HepG2 (cell line): ENCODE data around the gene PTPA. TPM values are rescaled to one million over a fixed set of nuclear protein-coding genes. Genes with fewer than 3 reads are reported as not detected.

Experiments used
- ATAC-seq: fragments of 200-7000 bp; cut with Tn5 transposase; 3 replicates; pipeline ENCODE4 v1.9.1; 2020; ENCODE audit warnings: mild to moderate bottlenecking, moderate library complexity
- BruUV-seq: library from RNA; stranded (reverse); fragments of 400-500 nt; replicated peaks from 2 replicates; lab custom pipeline; 2021; lab: Mats Ljungman, UMichigan
- CTCF ChIA-PET: fragments of 300-600 bp; formaldehyde crosslinking; extraction: SDS; loops from one replicate; lab custom pipeline; 2021; ENCODE audit warnings: low total read pairs, inconsistent platforms, low intra/inter-chr PET ratio; lab: Yijun Ruan, JAX
- POLR2A ChIA-PET: fragments of 350-600 bp; sonication (Branson Sonifier 250); formaldehyde crosslinking; loops from one replicate; lab custom pipeline; 2020; ENCODE audit warnings: antibody characterized with exemption, inconsistent platforms; lab: Yijun Ruan, JAX
- DNase-seq: peaks from one replicate; pipeline ENCODE4 v3.0.0-alpha.2; 2015; ENCODE audit warnings: low spot score
- FAIRE-seq: peaks from 3 replicates; lab custom pipeline; 2011; peaks lifted over from hg19 to GRCh38; lab: Jason Lieb, UNC
- H2AFZ ChIP-seq: one replicate; pipeline ENCODE4 v1.6.1; 2011; ENCODE audit warnings: low read length, inconsistent platforms
- H3K27ac ChIP-seq: fragments of 300-600 bp; 3 replicates; pipeline ENCODE4 v1.8.0; 2011; ENCODE audit warnings: mixed run types, mild to moderate bottlenecking, mixed read lengths, low read length, inconsistent platforms; ENCODE audit not compliant: insufficient read depth; ENCODE audit errors: extremely low read length
- H3K27me3 ChIP-seq, 2 experiments: fragments of 200-600 bp in 1 of 2; 2 replicates in 1 of 2; 3 replicates in 1 of 2; pipeline versions ENCODE4 v1.6.0 to v1.8.0; 2011; ENCODE audit warnings: low read length in 2 of 2, mild to moderate bottlenecking in 2 of 2, moderate library complexity in 2 of 2, inconsistent platforms in 1 of 2; ENCODE audit not compliant: insufficient read depth in 2 of 2, control insufficient read depth in 1 of 2
- H3K36me3 ChIP-seq, 2 experiments: fragments of 200-600 bp in 1 of 2; replicated peaks in 1 of 2; 2 replicates in 1 of 2; 3 replicates in 1 of 2; pipeline versions ENCODE4 v1.5.1 to v1.8.0; 2011; ENCODE audit warnings: low read length in 2 of 2, inconsistent platforms in 1 of 2; ENCODE audit not compliant: insufficient read depth in 2 of 2, control insufficient read depth in 1 of 2
- H3K4me1 ChIP-seq: 2 replicates; pipeline ENCODE4 v1.5.1; 2012; ENCODE audit warnings: low read length, inconsistent platforms; ENCODE audit not compliant: insufficient read depth
- H3K4me2 ChIP-seq: 2 replicates; pipeline ENCODE4 v1.6.0; 2011; ENCODE audit warnings: low read depth, low read length, inconsistent platforms
- H3K4me3 ChIP-seq, 3 experiments: fragments of 200-600 bp in 1 of 3; sonication (generic), shearing (Covaris generic) in 1 of 3; replicated peaks in 1 of 3; 2 replicates each; pipeline ENCODE4 v1.5.1; 2011 to 2016; ENCODE audit warnings: low read length in 3 of 3, inconsistent platforms in 2 of 3, low read depth in 2 of 3, mild to moderate bottlenecking in 2 of 3, control low read depth in 1 of 3, mixed read lengths in 1 of 3; ENCODE audit not compliant: insufficient read depth in 1 of 3
- H3K79me2 ChIP-seq: one replicate; pipeline ENCODE4 v1.6.1; 2011; ENCODE audit warnings: low read length, inconsistent platforms; ENCODE audit not compliant: insufficient read depth
- H3K9ac ChIP-seq: 2 replicates; pipeline ENCODE4 v1.6.0; 2011; ENCODE audit warnings: mild to moderate bottlenecking, low read depth, low read length, inconsistent platforms; ENCODE audit not compliant: insufficient read depth
- H3K9me3 ChIP-seq: 2 replicates; pipeline ENCODE4 v1.5.1; 2012; ENCODE audit warnings: mild to moderate bottlenecking, low read length
- H4K20me1 ChIP-seq: 2 replicates; pipeline ENCODE4 v1.6.0; 2011; ENCODE audit warnings: inconsistent platforms, mild to moderate bottlenecking, low read length, moderate library complexity; ENCODE audit not compliant: insufficient read depth
- CC2D1A ChIP-seq: sonication (generic); formaldehyde crosslinking; IDR thresholded peaks from 2 replicates; pipeline ENCODE4 v1.8.1; 2023; ENCODE audit warnings: mild to moderate bottlenecking, missing genetic modification reagents
- DNMT3B ChIP-seq: conservative IDR thresholded peaks from 2 replicates; pipeline ENCODE4 v1.6.1; 2016; ENCODE audit warnings: missing biosample characterization, control low read depth
- ERF ChIP-seq: IDR thresholded peaks from 2 replicates; pipeline ENCODE4 v1.6.1; 2018; ENCODE audit warnings: missing biosample characterization, missing genetic modification reagents
- FOXC1 ChIP-seq: sonication (generic); formaldehyde crosslinking; IDR thresholded peaks from 2 replicates; pipeline ENCODE4 v1.8.0; 2022; ENCODE audit warnings: mild to moderate bottlenecking, missing genetic modification reagents, borderline replicate concordance
- HNRNPL ChIP-seq: fragments of 200-400 bp; formaldehyde crosslinking; IDR thresholded peaks from 2 replicates; pipeline ENCODE4 v1.6.1; 2017; ENCODE audit warnings: mild to moderate bottlenecking, low read depth, low read length
- IKZF1 ChIP-seq: fragments of 450-650 bp; IDR thresholded peaks from 2 replicates; pipeline ENCODE4 v1.7.1; 2016
- ISL2 ChIP-seq: sonication (generic); formaldehyde crosslinking; IDR thresholded peaks from 2 replicates; pipeline ENCODE4 v1.5.0; 2020; ENCODE audit warnings: missing genetic modification reagents
- PRMT3 ChIP-seq: sonication (generic); formaldehyde crosslinking; IDR thresholded peaks from 2 replicates; pipeline ENCODE4 v1.8.1; 2022; ENCODE audit warnings: low read depth, mild to moderate bottlenecking, moderate library complexity, missing genetic modification reagents, borderline replicate concordance
- ZNF468 ChIP-seq: sonication (generic); formaldehyde crosslinking; IDR thresholded peaks from 2 replicates; pipeline ENCODE4 v1.8.0; 2022; ENCODE audit warnings: mild to moderate bottlenecking, moderate library complexity, missing genetic modification reagents
- ZNF574 ChIP-seq: sonication (generic); formaldehyde crosslinking; IDR thresholded peaks from 2 replicates; pipeline ENCODE4 v1.4.0; 2020; ENCODE audit warnings: missing genetic modification reagents
- ZNF616 ChIP-seq: sonication (generic); formaldehyde crosslinking; IDR thresholded peaks from 2 replicates; pipeline ENCODE4 v1.5.0; 2020; ENCODE audit warnings: low read depth, mild to moderate bottlenecking, missing genetic modification reagents
- ZNF619 ChIP-seq: sonication (generic); formaldehyde crosslinking; IDR thresholded peaks from 2 replicates; pipeline ENCODE4 v1.4.0; 2020; ENCODE audit warnings: mild to moderate bottlenecking, missing genetic modification reagents
- ZNF883 ChIP-seq: sonication (generic); formaldehyde crosslinking; IDR thresholded peaks from 2 replicates; pipeline ENCODE4 v1.5.1; 2020; ENCODE audit warnings: mild to moderate bottlenecking, missing genetic modification reagents; ENCODE audit errors: not compliant biosample characterization
- WGBS: methylation state at CpG from one replicate; pipeline ENCODE4 v1.1.6; 2017; ENCODE audit warnings: low lambda C conversion rate; 5-methylcytosine and 5-hydroxymethylcytosine counted together
- in situ Hi-C: cut with HindIII; loops from 2 replicates; pipeline ENCODE4 v1.10.0; 2017; ENCODE audit warnings: low pct_unique_long_range_greater_than_20kb; ENCODE audit not compliant: extremely low pct_ligation_motif_present
- intact Hi-C: fragments of 100-400 bp; cut with micrococcal nuclease; formaldehyde crosslinking; loops from one replicate; pipeline ENCODE4 v1.10.0; 2022; ENCODE audit not compliant: unreplicated experiment
- polyA plus RNA-seq, 8 experiments: library from polyadenylated mRNA; depleted of rRNA in 3 of 8; stranded (reverse) in 7 of 8; unstranded in 1 of 8; fragments of >200 nt; fragmentation: Illumina TruSeq in 4 of 8; extraction: Trizol in 4 of 8; gene quantifications; 2 replicates each; pipeline versions ENCODE4 v1.2.1 to v1.2.3, GENCODE V29; 2011 to 2016; ENCODE audit warnings: low read depth in 4 of 8, missing spikeins in 1 of 8, mixed read lengths in 1 of 8; ENCODE audit not compliant: insufficient read depth in 1 of 8
- total RNA-seq, 5 experiments: library from RNA; depleted of rRNA; stranded (reverse); fragments of >200 nt; fragmentation: Illumina TruSeq; extraction: Trizol; gene quantifications; 2 replicates each; pipeline ENCODE4 v1.2.3, GENCODE V29; 2016; ENCODE audit warnings: low read depth in 1 of 5
- TF ChIP-seq, protein P1 (sequence below): sonication (generic); formaldehyde crosslinking; IDR thresholded peaks from 2 replicates; pipeline ENCODE4 v1.4.0; 2020; ENCODE audit warnings: missing genetic modification reagents
- TF ChIP-seq, protein P2 (sequence below): sonication (generic); formaldehyde crosslinking; IDR thresholded peaks from 2 replicates; pipeline ENCODE4 v1.5.0; 2020; ENCODE audit warnings: mild to moderate bottlenecking, missing genetic modification reagents
- TF ChIP-seq, protein P3 (sequence below): sonication (generic); formaldehyde crosslinking; IDR thresholded peaks from 2 replicates; pipeline ENCODE4 v1.4.0; 2020; ENCODE audit warnings: missing genetic modification reagents

Gene PTPA
- total and polyA plus RNA-seq, 2 of the 13 experiments (the other 11 are each of a cell fraction or from before 2014, with no cell fraction given): 79.3 to 105 TPM

DNA sequence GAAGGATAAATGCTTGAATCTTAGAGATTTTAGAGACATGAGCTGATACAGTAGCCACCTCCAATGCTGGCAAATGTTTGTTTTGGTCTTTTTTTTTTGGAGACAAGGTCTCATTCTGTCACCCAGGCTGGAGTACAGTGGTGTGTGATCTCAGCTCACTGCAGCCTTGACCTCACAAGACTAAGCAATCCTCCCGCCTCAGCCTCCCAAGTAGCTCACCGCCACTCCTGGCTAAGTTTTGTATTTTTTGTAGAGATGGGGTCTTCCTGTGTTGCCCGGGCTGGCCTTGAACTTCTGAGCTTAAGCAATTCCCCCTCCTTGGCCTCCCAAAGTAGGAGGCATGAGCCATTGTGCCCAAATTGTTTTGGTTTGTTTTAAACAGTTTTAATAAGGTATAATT is 37.1 kb upstream of the PTPA start:
- Histone ChIP-seq H3K4me3 (no peak overlapping the region), H2AFZ (no peak overlapping the region), H3K79me2 (peaks cover 4% of the 10 kb centered on the region), H3K9ac (no peak overlapping the region), H3K36me3 (peaks cover 0 to 2% of the 10 kb centered on the region in 2 experiments; a peak in 2 of 5 replicates), H3K27ac (no peak overlapping the region), H3K27me3 (no peaks in the 10 kb centered on the region), H4K20me1 (no peaks in the 10 kb centered on the region), H3K9me3 (no peaks in the 10 kb centered on the region), H3K4me2 (no peak overlapping the region), H3K4me1 (peaks cover 47% of the 10 kb centered on the region)
- ChIA-PET CTCF (no interaction called here), POLR2A (interaction anchor here (1.3 kb wide), 1 partner anchor 38 kb away, joined by 3 read pairs; the partner anchor contains the start of gene MIGA2)
- no TSS peak for BruUV-seq
- no peak for TF ChIP-seq ZNF619
- TF ChIP-seq ZNF468 (CRISPR knock-in tag): no peak
- TF ChIP-seq ISL2 (CRISPR knock-in tag): no peak
- TF ChIP-seq PRMT3: no peak
- TF ChIP-seq CC2D1A (CRISPR knock-in tag): no peak
- no peak for TF ChIP-seq ERF (CRISPR knock-in tag)
- no peak for TF ChIP-seq ZNF616
- TF ChIP-seq FOXC1 (CRISPR knock-in tag): no peak
- TF ChIP-seq IKZF1: no peak
- TF ChIP-seq DNMT3B (CRISPR knock-in tag): no peak
- TF ChIP-seq ZNF883 (CRISPR knock-in tag): no peak
- TF ChIP-seq, protein P1, sequence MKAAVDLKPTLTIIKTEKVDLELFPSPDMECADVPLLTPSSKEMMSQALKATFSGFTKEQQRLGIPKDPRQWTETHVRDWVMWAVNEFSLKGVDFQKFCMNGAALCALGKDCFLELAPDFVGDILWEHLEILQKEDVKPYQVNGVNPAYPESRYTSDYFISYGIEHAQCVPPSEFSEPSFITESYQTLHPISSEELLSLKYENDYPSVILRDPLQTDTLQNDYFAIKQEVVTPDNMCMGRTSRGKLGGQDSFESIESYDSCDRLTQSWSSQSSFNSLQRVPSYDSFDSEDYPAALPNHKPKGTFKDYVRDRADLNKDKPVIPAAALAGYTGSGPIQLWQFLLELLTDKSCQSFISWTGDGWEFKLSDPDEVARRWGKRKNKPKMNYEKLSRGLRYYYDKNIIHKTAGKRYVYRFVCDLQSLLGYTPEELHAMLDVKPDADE (CRISPR knock-in tag): no peak
- TF ChIP-seq, protein P2, sequence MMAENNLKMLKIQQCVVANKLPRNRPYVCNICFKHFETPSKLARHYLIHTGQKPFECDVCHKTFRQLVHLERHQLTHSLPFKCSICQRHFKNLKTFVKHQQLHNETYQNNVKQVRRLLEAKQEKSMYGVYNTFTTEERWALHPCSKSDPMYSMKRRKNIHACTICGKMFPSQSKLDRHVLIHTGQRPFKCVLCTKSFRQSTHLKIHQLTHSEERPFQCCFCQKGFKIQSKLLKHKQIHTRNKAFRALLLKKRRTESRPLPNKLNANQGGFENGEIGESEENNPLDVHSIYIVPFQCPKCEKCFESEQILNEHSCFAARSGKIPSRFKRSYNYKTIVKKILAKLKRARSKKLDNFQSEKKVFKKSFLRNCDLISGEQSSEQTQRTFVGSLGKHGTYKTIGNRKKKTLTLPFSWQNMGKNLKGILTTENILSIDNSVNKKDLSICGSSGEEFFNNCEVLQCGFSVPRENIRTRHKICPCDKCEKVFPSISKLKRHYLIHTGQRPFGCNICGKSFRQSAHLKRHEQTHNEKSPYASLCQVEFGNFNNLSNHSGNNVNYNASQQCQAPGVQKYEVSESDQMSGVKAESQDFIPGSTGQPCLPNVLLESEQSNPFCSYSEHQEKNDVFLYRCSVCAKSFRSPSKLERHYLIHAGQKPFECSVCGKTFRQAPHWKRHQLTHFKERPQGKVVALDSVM (CRISPR knock-in tag): peak; percentile 72
- no peak for TF ChIP-seq HNRNPL
- no peak for TF ChIP-seq ZNF574 (CRISPR knock-in tag)
- TF ChIP-seq, protein P3, sequence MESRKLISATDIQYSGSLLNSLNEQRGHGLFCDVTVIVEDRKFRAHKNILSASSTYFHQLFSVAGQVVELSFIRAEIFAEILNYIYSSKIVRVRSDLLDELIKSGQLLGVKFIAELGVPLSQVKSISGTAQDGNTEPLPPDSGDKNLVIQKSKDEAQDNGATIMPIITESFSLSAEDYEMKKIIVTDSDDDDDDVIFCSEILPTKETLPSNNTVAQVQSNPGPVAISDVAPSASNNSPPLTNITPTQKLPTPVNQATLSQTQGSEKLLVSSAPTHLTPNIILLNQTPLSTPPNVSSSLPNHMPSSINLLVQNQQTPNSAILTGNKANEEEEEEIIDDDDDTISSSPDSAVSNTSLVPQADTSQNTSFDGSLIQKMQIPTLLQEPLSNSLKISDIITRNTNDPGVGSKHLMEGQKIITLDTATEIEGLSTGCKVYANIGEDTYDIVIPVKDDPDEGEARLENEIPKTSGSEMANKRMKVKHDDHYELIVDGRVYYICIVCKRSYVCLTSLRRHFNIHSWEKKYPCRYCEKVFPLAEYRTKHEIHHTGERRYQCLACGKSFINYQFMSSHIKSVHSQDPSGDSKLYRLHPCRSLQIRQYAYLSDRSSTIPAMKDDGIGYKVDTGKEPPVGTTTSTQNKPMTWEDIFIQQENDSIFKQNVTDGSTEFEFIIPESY (CRISPR knock-in tag): peak; percentile 57; the same call in 1 of the 2 replicates
- 66% methylated on average over 3 of the region's 3 CpGs for WGBS
- DNase-seq: no peak
- intact Hi-C loops: no loop called here
- no peak for ATAC-seq
- in situ Hi-C loops: no loop called here
- FAIRE-seq: no peak
